AG09319 (cell line): ENCODE measurements around the gene RIOK2.

Source experiments
- DNase-seq: peaks from one replicate; pipeline ENCODE4 v3.0.0-alpha.2; 2010; ENCODE audit warnings: low read depth; ENCODE audit errors: extremely low read depth
- TF ChIP-seq, protein P1 (sequence below): IDR thresholded peaks from 2 replicates; pipeline ENCODE4 v1.5.1; 2011; ENCODE audit warnings: low read depth, mild to moderate bottlenecking, inconsistent platforms, low read length, moderate library complexity

RIOK2 gene

DNA sequence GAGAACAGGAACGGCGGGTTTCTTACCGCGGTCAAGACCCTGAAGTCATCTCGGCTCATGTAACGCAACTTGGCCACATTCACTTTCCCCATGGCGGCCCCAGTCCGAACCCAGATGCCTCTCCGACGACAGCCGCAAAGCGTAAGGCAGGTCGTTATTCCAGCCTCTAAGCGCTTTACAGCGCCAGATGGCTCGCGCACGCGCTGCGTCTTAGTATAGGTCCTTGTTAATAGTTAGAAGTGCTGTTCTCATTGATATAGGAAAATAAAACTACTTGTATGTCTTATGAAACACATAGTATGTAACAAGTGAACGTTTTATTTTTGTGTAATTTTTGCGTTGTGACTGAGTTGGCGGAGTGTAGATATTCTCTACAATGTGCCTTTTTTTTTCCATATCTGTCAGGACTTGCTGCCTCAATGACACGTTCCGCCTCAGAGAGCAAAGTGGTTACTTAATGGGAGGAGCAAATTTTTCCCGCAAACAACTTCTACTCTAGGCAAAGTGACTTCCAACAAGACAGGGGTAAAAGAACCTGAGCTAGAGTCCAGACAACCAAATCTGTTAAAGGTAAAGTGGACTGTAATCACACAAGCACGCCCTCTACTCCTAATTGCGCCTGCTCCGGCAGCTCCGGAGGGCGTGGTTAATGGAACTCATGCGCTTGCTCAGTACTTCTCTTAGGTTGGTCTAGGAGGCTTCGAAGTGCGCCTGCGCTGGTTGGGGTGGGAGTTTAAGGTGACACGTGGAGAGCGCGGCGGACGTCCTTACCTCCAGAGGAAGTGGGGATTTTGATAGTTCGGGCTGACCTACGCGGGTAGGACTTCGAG, at the start of gene RIOK2:
Gene RIOK2, minus strand, starts transcription at position 148 of the 830 bp plus-strand sequence. Its CDS starts 56 bp downstream, at position 92.
- TF ChIP-seq, protein P1, sequence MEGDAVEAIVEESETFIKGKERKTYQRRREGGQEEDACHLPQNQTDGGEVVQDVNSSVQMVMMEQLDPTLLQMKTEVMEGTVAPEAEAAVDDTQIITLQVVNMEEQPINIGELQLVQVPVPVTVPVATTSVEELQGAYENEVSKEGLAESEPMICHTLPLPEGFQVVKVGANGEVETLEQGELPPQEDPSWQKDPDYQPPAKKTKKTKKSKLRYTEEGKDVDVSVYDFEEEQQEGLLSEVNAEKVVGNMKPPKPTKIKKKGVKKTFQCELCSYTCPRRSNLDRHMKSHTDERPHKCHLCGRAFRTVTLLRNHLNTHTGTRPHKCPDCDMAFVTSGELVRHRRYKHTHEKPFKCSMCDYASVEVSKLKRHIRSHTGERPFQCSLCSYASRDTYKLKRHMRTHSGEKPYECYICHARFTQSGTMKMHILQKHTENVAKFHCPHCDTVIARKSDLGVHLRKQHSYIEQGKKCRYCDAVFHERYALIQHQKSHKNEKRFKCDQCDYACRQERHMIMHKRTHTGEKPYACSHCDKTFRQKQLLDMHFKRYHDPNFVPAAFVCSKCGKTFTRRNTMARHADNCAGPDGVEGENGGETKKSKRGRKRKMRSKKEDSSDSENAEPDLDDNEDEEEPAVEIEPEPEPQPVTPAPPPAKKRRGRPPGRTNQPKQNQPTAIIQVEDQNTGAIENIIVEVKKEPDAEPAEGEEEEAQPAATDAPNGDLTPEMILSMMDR, result no peak
- peak; percentile 84 for DNase-seq

DNA sequence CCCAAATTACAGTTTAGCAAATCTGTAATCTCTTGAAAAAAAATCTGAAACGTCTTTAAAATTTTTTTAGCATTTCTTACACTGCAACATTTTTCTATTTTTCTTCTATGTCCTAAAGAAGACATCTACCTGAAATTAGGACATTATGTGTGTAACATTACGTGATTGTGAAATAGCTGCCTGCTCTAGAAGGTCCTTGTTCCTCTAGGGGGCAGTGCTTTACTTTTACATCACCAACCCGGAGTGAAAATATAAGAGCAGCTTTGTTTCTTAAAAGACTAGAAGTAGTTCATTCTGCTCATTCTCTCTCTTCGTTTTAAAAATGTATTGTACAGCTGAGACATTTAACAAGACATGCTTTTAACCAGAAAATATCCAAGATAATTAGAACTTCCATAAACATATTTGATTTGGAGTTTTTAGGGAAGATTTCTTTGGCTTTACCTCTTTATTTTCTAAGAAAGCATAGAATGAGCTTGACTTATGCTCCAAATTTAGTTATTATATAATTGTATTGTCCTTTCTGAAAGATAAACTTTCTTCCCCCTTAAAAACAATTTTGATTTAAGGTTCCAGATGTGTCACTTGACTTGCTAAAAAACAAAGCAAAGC, 48.1 kb upstream of the RIOK2 start:
- DNase-seq, result peak; percentile 58
- TF ChIP-seq, protein P1, result peak; percentile 78

DNA sequence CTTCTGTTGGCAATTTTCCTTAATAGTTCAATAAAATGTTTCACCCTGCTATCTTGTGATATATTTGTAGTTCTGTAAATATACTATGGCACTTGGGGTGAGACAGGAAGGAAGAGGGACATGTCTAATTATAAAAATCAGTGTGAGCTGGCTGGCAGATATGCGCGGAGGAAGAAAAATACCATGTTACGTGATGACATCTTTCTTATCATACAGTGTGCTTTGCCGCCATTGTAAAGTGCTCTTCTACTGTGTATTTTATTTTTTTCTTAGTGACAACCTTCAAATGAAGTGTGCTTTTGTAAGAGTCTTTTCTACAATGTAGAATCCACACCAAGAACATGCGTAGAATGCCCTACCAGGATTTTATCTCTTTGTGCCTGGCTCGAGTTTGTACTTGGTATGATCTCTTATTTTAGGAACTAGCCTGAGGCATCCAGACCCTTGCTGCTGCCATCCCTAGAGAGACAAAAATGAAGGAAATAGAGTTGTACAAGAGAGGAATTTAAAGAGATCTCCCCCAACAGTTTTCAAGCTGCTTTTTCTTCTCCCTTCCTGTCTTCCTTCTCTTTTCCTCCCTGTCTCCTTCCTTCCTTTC, 46.7 kb upstream of the RIOK2 start:
- no peak for DNase-seq
- TF ChIP-seq, protein P1, result no peak

DNA sequence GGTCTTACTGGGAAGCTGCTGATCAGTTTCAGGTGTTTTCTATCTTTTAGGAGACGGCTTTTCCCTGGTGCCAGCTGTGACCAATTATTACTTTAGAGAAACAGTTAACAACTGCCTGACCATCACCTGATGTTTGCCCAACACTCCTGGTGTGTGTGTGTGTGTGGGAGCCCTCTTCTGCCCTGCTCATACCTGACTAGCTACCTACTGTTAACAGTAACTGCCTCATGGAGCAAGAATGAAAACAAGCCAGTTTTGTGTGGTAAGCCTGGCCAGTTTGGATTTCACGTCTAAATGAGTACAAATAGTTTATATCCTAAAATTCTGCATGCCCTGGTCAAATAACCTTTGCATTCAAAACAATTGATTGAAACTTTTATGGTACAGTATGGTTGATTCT, 46.1 kb upstream of the RIOK2 start:
- no peak for DNase-seq
- TF ChIP-seq, protein P1, result no peak

DNA sequence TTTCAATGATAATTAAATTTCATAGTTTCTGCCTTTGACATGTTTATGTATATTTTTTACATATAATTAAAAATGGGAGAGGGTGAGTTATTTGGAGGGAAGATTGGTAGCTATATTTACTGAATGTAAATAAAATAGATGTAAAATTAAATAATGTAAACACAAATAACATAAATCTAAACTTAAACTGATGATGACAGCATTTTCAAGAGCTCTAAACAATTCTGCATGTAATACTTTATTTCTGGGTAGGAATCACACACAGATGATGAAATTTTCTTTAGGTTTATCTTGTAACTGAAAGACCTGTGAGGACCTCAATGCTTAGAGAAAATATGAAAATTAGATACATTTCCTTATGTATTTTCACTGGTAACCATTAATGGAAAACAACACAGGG, 42.2 kb upstream of the RIOK2 start:
- TF ChIP-seq, protein P1, result no peak

DNA sequence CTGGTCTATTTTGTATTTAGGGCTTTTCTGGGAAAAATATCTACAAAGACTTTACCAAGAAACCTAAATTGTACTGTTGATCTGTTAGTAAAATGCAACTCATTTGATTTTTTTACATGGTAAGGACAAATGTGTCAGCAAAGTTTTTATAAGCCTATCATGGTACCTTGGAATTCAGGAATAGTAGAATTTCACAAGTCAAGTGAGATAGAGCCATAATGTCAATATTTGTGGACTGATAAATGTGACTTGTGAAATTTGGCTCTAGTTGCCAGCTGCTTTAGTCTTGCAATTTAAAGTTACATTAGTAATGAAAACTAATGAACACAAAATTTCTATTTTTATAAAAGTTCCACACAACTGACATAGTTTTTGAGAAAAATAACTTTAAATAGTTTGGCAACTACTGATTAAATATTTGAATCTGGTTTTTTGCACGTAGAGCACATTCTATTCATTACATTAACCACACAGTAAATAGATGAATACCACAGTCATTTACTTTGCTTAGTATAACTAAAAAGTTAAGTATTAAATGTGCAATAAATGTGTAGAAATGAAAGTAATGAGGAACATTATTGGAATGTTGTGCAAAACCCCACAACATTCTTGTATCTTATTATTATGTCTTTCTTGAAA, 41.2 kb upstream of the RIOK2 start:
- DNase-seq, result no peak

More for the DNA sequence above, 42.2 kb upstream of the RIOK2 start:
- DNase-seq, result no peak

More for the DNA sequence above, 41.2 kb upstream of the RIOK2 start:
- TF ChIP-seq, protein P1, result no peak
